ENCODE measurements around the gene SORBS2.
"Not testable (repeated sequence)": the region's sequence is repeated elsewhere in the genome, so short reads cannot be mapped to it uniquely, and the experiment has no call there.

The SORBS2 gene

GRCh38 chr4:185578284-185578683, 233.7 kb downstream of the SORBS2 start:
- DNase-seq = no peak

- no peak for DNase-seq
Measured at GRCh38 chr4:185576962-185577950, 234.7 kb downstream of the SORBS2 start.

- DNase-seq = no peak
Measured at GRCh38 chr4:185576314-185576961, 235.6 kb downstream of the SORBS2 start.

- no peak for DNase-seq
Measured at GRCh38 chr4:185573651-185574199, 238.3 kb downstream of the SORBS2 start.

GRCh38 chr4:185570727-185571126, 241.3 kb downstream of the SORBS2 start:
- DNase-seq = no peak

- no peak for DNase-seq
Measured at GRCh38 chr4:185567381-185568376, 244.3 kb downstream of the SORBS2 start.

GRCh38 chr4:185566972-185567371, 245.0 kb downstream of the SORBS2 start:
- DNase-seq = no peak

- DNase-seq = no peak
Measured at GRCh38 chr4:185566425-185566824, 245.6 kb downstream of the SORBS2 start.

GRCh38 chr4:185565696-185566095, 246.3 kb downstream of the SORBS2 start:
- DNase-seq = no peak

GRCh38 chr4:185564349-185564748, 247.6 kb downstream of the SORBS2 start:
- DNase-seq = no peak

- DNase-seq = no peak
Measured at GRCh38 chr4:185562531-185562930, 249.5 kb downstream of the SORBS2 start.

GRCh38 chr4:185560316-185560715, 251.7 kb downstream of the SORBS2 start:
- no peak for DNase-seq

- no peak for DNase-seq
Measured at GRCh38 chr4:185559915-185560281, 252.1 kb downstream of the SORBS2 start.

- DNase-seq = not testable (repeated sequence)
Measured at GRCh38 chr4:185559251-185559914, 252.6 kb downstream of the SORBS2 start.

GRCh38 chr4:185554365-185555126, 257.4 kb downstream of the SORBS2 start:
- no peak for DNase-seq

- DNase-seq = no peak
Measured at GRCh38 chr4:185552254-185552653, 259.7 kb downstream of the SORBS2 start.

- DNase-seq = no peak
Measured at GRCh38 chr4:185550933-185551332, 261.1 kb downstream of the SORBS2 start.

- no peak for DNase-seq
Measured at GRCh38 chr4:185549095-185549639, 262.8 kb downstream of the SORBS2 start.

- no peak for DNase-seq
Measured at GRCh38 chr4:185548587-185548986, 263.4 kb downstream of the SORBS2 start.

GRCh38 chr4:185546335-185546734, 265.7 kb downstream of the SORBS2 start:
- no peak for DNase-seq
